H1 (cell line): ENCODE data around the gene GBE1. TPM values are rescaled to one million over a fixed set of nuclear protein-coding genes. Genes with fewer than 3 reads are reported as not detected.

Experiments
- CTCF ChIA-PET: fragments of 300-600 bp; sonication (Branson Sonifier 250); formaldehyde crosslinking; loops from one replicate; lab custom pipeline; 2021; ENCODE audit not compliant: partially characterized antibody; lab: Charles Lee
- POLR2A ChIA-PET: fragments of 300-600 bp; sonication (Branson Sonifier 250); formaldehyde crosslinking; loops from one replicate; lab custom pipeline; 2021; ENCODE audit warnings: inconsistent platforms; ENCODE audit not compliant: partially characterized antibody; lab: Charles Lee
- DNase-seq, 2 experiments: peaks; one replicate each; pipeline versions ENCODE4 v3.0.0 to v3.0.0-alpha.2; 2010 to 2022; ENCODE audit warnings: low spot score in 2 of 2, low read depth in 1 of 2, mixed read lengths in 1 of 2
- FAIRE-seq: peaks from 2 replicates; lab custom pipeline; 2011; peaks lifted over from hg19 to GRCh38; lab: Jason Lieb, UNC
- H2AFZ ChIP-seq: 2 replicates; pipeline ENCODE4 v1.8.1; 2012; ENCODE audit warnings: low read length, inconsistent platforms
- H2AK5ac ChIP-seq: 2 replicates; pipeline ENCODE4 v1.6.1; 2013; ENCODE audit warnings: low read depth, low read length
- H2BK120ac ChIP-seq: replicated peaks from 2 replicates; pipeline ENCODE3; 2013; ENCODE audit warnings: low read depth, low read length, inconsistent platforms
- H2BK12ac ChIP-seq: 2 replicates; pipeline ENCODE4 v1.6.1; 2013; ENCODE audit warnings: low read depth, low read length
- H2BK15ac ChIP-seq: 2 replicates; pipeline ENCODE4 v1.6.1; 2013; ENCODE audit warnings: low read length
- H2BK20ac ChIP-seq: 2 replicates; pipeline ENCODE4 v1.6.1; 2013; ENCODE audit warnings: low read length
- H2BK5ac ChIP-seq: 2 replicates; pipeline ENCODE4 v1.6.1; 2013; ENCODE audit warnings: low read depth, low read length
- H3K14ac ChIP-seq: 2 replicates; pipeline ENCODE4 v1.6.1; 2013; ENCODE audit warnings: inconsistent platforms; ENCODE audit not compliant: insufficient read length
- H3K18ac ChIP-seq: 2 replicates; pipeline ENCODE4 v1.6.1; 2013; ENCODE audit warnings: low read length; ENCODE audit errors: extremely low read depth
- H3K23ac ChIP-seq: 2 replicates; pipeline ENCODE4 v1.6.1; 2013; ENCODE audit warnings: inconsistent platforms; ENCODE audit not compliant: insufficient read length
- H3K23me2 ChIP-seq: 2 replicates; pipeline ENCODE4 v1.6.1; 2013; ENCODE audit warnings: low read depth, low read length
- H3K27ac ChIP-seq: 2 replicates; pipeline ENCODE4 v1.6.1; 2011; ENCODE audit warnings: low read depth, low read length, inconsistent platforms
- H3K27me3 ChIP-seq, 4 experiments: replicated peaks in 1 of 4; 1 replicate in 1 of 4; 2 replicates in 3 of 4; pipeline versions ENCODE4 v1.6.1 to v1.8.1; 2011 to 2013; ENCODE audit warnings: low read length in 3 of 4, mild to moderate bottlenecking in 3 of 4, inconsistent platforms in 2 of 4, mixed read lengths in 2 of 4, moderate library complexity in 1 of 4; ENCODE audit not compliant: control insufficient read depth in 3 of 4, insufficient read depth in 3 of 4; ENCODE audit errors: extremely low read depth in 1 of 4
- H3K36me3 ChIP-seq, 4 experiments: 2 replicates each; pipeline versions ENCODE4 v1.6.1 to v1.8.1; 2011 to 2013; ENCODE audit warnings: mild to moderate bottlenecking in 4 of 4, low read length in 3 of 4, moderate library complexity in 2 of 4, control low read depth in 1 of 4, inconsistent platforms in 1 of 4; ENCODE audit not compliant: insufficient read depth in 4 of 4, control insufficient read depth in 2 of 4
- H3K4ac ChIP-seq: replicated peaks from 2 replicates; pipeline ENCODE3; 2013; ENCODE audit warnings: low read length, low read depth, mixed read lengths, inconsistent platforms; ENCODE audit not compliant: insufficient read length
- H3K4me1 ChIP-seq, 4 experiments: replicated peaks in 1 of 4; 1 replicate in 1 of 4; 2 replicates in 3 of 4; pipeline versions ENCODE4 v1.6.1 to v1.8.1; 2011 to 2013; ENCODE audit warnings: low read length in 3 of 4, inconsistent platforms in 2 of 4, mixed read lengths in 1 of 4; ENCODE audit not compliant: insufficient read depth in 4 of 4, control insufficient read depth in 3 of 4
- H3K4me2 ChIP-seq, 2 experiments: 2 replicates each; pipeline versions ENCODE4 v1.6.1 to v1.8.1; 2011 to 2013; ENCODE audit warnings: low read depth in 2 of 2, low read length in 2 of 2, control low read depth in 1 of 2, inconsistent platforms in 1 of 2, mild to moderate bottlenecking in 1 of 2; ENCODE audit not compliant: insufficient read depth in 1 of 2
- H3K4me3 ChIP-seq, 4 experiments: fragments of 200-600, 300-600 bp in 1 of 4; sonication (generic), shearing (Covaris generic), sonication (Bioruptor Twin) in 1 of 4; 2 replicates each; pipeline versions ENCODE4 v1.5.1 to v1.8.1; 2011 to 2016; ENCODE audit warnings: low read length in 4 of 4, low read depth in 3 of 4, control low read depth in 2 of 4, inconsistent platforms in 2 of 4, mild to moderate bottlenecking in 2 of 4, mixed read lengths in 1 of 4, moderate library complexity in 1 of 4; ENCODE audit not compliant: insufficient read depth in 2 of 4; ENCODE audit errors: extremely low read depth in 1 of 4
- H3K56ac ChIP-seq: replicated peaks from 2 replicates; pipeline ENCODE3; 2013; ENCODE audit warnings: low read depth, mild to moderate bottlenecking, mixed read lengths, low read length, inconsistent platforms; ENCODE audit not compliant: insufficient read length
- H3K79me1 ChIP-seq: 2 replicates; pipeline ENCODE4 v1.6.1; 2013; ENCODE audit warnings: low read depth, low read length, control low read depth
- H3K79me2 ChIP-seq, 2 experiments: 2 replicates each; pipeline versions ENCODE4 v1.6.1 to v1.8.1; 2012 to 2013; ENCODE audit warnings: low read length in 2 of 2, mild to moderate bottlenecking in 2 of 2, inconsistent platforms in 1 of 2; ENCODE audit not compliant: insufficient read depth in 2 of 2, control insufficient read depth in 1 of 2
- H3K9ac ChIP-seq, 4 experiments: replicated peaks in 1 of 4; 1 replicate in 1 of 4; 2 replicates in 3 of 4; pipeline versions ENCODE4 v1.6.1 to v1.8.1; 2011 to 2013; ENCODE audit warnings: low read depth in 3 of 4, low read length in 3 of 4, control low read depth in 2 of 4, mild to moderate bottlenecking in 2 of 4, moderate library complexity in 2 of 4, inconsistent platforms in 1 of 4; ENCODE audit errors: extremely low read depth in 1 of 4
- H3K9me3 ChIP-seq, 2 experiments: 2 replicates each; pipeline versions ENCODE4 v1.6.1 to v1.8.1; 2012 to 2013; ENCODE audit warnings: mild to moderate bottlenecking in 2 of 2, moderate library complexity in 2 of 2, control low read depth in 1 of 2, inconsistent platforms in 1 of 2, low read depth in 1 of 2, low read length in 1 of 2, mixed read lengths in 1 of 2; ENCODE audit not compliant: insufficient read depth in 2 of 2
- H4K20me1 ChIP-seq, 2 experiments: replicated peaks in 1 of 2; 2 replicates each; pipeline versions ENCODE3 to v1.8.1; 2011 to 2013; ENCODE audit warnings: inconsistent platforms in 2 of 2, low read length in 2 of 2, mild to moderate bottlenecking in 1 of 2; ENCODE audit not compliant: insufficient read depth in 2 of 2, control insufficient read depth in 1 of 2
- H4K5ac ChIP-seq: 2 replicates; pipeline ENCODE4 v1.6.1; 2013; ENCODE audit warnings: low read length, low read depth, mixed read lengths, inconsistent platforms; ENCODE audit not compliant: insufficient read length
- H4K8ac ChIP-seq: 2 replicates; pipeline ENCODE4 v1.8.0; 2013; ENCODE audit warnings: mild to moderate bottlenecking, moderate library complexity, low read length, inconsistent platforms; ENCODE audit not compliant: insufficient read depth; ENCODE audit errors: extremely low read depth
- H4K91ac ChIP-seq: replicated peaks from 2 replicates; pipeline ENCODE3; 2013; ENCODE audit warnings: low read length, mixed read lengths, inconsistent platforms; ENCODE audit not compliant: insufficient read length
- ATF2 ChIP-seq: IDR thresholded peaks from 2 replicates; pipeline ENCODE4 v1.6.1; 2012; ENCODE audit warnings: low read length, inconsistent platforms
- CHD1 ChIP-seq: IDR thresholded peaks from 2 replicates; pipeline ENCODE4 v1.6.1; 2012; ENCODE audit warnings: low read depth, low read length, improper control_type of control experiment
- NRF1 ChIP-seq: IDR thresholded peaks from 2 replicates; pipeline ENCODE4 v1.6.1; 2011; ENCODE audit warnings: mild to moderate bottlenecking, low read depth, low read length, improper control_type of control experiment
- SRF ChIP-seq: IDR thresholded peaks from 2 replicates; pipeline ENCODE4 v1.6.1; 2011; ENCODE audit warnings: mild to moderate bottlenecking, low read depth, low read length, moderate library complexity
- YY1 ChIP-seq: IDR thresholded peaks from 2 replicates; pipeline ENCODE4 v1.6.1; 2011; ENCODE audit warnings: low read depth, mild to moderate bottlenecking, low read length
- WGBS, 2 experiments: shearing (Covaris generic) in 1 of 2; methylation state at CpG; one replicate each; pipeline versions ENCODE4 v1.1.6 to v1.1.7; 2013 to 2015; ENCODE audit warnings: low lambda C conversion rate in 2 of 2, mixed read lengths in 2 of 2, inconsistent platforms in 1 of 2, low coverage in 1 of 2, missing lambda C conversion rate in 1 of 2; ENCODE audit not compliant: insufficient replicate concordance in 2 of 2, insufficient coverage in 1 of 2, insufficient read length in 1 of 2; ENCODE audit errors: extremely low coverage in 1 of 2, missing lambda C conversion rate in 1 of 2; 5-methylcytosine and 5-hydroxymethylcytosine counted together
- polyA plus RNA-seq, 7 experiments: library from polyadenylated mRNA; depleted of rRNA in 3 of 7; stranded (reverse) in 5 of 7; unstranded in 2 of 7; fragments of >200 nt in 5 of 7; fragments of 200-250 nt in 2 of 7; gene quantifications; 1 replicate in 5 of 7; 2 replicates in 1 of 7; 4 replicates in 1 of 7; pipeline versions ENCODE4 v1.2.1 to v1.2.3, GENCODE V29; 2011 to 2013; ENCODE audit warnings: missing spikeins in 2 of 7, mixed read lengths in 2 of 7
- total RNA-seq: library from RNA; stranded (reverse); fragmentation: NEBNext Ultra II Directional; extraction: Animal tissue kit (Norgen Biotek cat#: 25700); gene quantifications from 2 replicates; pipeline ENCODE4 v1.2.1, GENCODE V29; 2021

The GBE1 gene
- total and polyA plus RNA-seq, 2 of the 8 experiments (the other 6 are each of a cell fraction or from before 2014, with no cell fraction given), result 3.3 to 7.3 TPM

GRCh38 chr3:81808900-81809299 lies 47.5 kb upstream of the GBE1 start:
- Histone ChIP-seq H3K9ac (no peak overlapping the region), H3K79me2 (no peaks in the 10 kb centered on the region), H3K18ac (no peak overlapping the region), H2BK15ac (no peak overlapping the region), H3K4me2 (no peak overlapping the region), H3K4ac (no peak overlapping the region), H4K20me1 (no peaks in the 10 kb centered on the region), H2BK5ac (no peak overlapping the region), H3K36me3 (0 out of 8 replicates have a peak, but pooled peaks cover 0 to 3% (median 0%) of the 10 kb centered on the region in 4 experiments), H3K14ac (no peak overlapping the region), H3K27me3 (no peaks in the 10 kb centered on the region), H3K23me2 (no peaks in the 10 kb centered on the region), H2BK120ac (no peak overlapping the region), H3K27ac (no peak overlapping the region), H4K5ac (no peak overlapping the region), H3K23ac (no peak overlapping the region), H2BK12ac (no peak overlapping the region), H4K91ac (no peak overlapping the region), H3K79me1 (no peaks in the 10 kb centered on the region), H3K4me1 (no peaks in the 10 kb centered on the region), H2AFZ (no peak overlapping the region), H3K9me3 (peaks cover 0 to 8% of the 10 kb centered on the region in 2 experiments; a peak in 1 of 4 replicates), H2AK5ac (no peak overlapping the region), H3K56ac (no peak overlapping the region), H3K4me3 (no peak overlapping the region), H2BK20ac (no peak overlapping the region), H4K8ac (no peak overlapping the region)
- 92% methylated on average over 2 of the region's 2 CpGs; no CpG with 5 or more reads in 1 of the 2 experiments for WGBS, 2 experiments
- ChIA-PET POLR2A (no interaction called here), CTCF (no interaction called here)
- FAIRE-seq (no peak), DNase-seq (no peak)
- TF ChIP-seq CHD1 (no peak), ATF2 (no peak), SRF (no peak), NRF1 (no peak), YY1 (no peak)
